Measurements from ENCODE around the gene KCNQ5. TPM values are rescaled to one million over a fixed set of nuclear protein-coding genes. Genes with fewer than 3 reads are reported as not detected.

KCNQ5 gene
- polyA plus RNA-seq, 1 donor (not counting 4 experiments of a cell fraction or from before 2014, with no cell fraction given) = 3.4 TPM

DNA sequence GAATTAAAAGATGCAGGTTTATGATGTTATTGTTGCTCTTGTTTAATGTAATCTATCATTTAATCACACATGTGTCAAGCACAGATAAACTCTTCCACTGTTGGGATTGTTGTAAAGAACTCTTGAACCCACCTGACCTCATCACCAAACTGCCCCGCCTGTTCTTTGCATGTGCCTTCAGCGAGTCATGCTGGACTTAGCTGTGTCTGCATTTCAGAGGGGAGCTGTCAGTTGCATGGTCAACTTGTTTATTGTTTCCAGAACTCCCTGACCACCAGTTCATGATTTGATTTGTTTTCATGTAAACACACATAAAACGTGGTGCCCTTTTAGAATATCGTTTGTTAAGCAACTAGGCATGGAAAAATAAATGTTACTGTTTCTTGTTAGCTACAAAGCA, 509.8 kb downstream of the KCNQ5 start:
- H3K27ac ChIP-seq (ENCODE audit: control insufficient read depth, insufficient read depth, low read length) = no peak overlapping the region
- peaks cover 4% of the 10 kb centered on the region for H3K4me1 ChIP-seq (ENCODE audit: control insufficient read depth, extremely low read depth, insufficient read depth, low read length)
- TF ChIP-seq EZH2 (IDR thresholded peaks at IDR 0.05; ENCODE audit: low read length) = no peak
- TF ChIP-seq, protein P1, sequence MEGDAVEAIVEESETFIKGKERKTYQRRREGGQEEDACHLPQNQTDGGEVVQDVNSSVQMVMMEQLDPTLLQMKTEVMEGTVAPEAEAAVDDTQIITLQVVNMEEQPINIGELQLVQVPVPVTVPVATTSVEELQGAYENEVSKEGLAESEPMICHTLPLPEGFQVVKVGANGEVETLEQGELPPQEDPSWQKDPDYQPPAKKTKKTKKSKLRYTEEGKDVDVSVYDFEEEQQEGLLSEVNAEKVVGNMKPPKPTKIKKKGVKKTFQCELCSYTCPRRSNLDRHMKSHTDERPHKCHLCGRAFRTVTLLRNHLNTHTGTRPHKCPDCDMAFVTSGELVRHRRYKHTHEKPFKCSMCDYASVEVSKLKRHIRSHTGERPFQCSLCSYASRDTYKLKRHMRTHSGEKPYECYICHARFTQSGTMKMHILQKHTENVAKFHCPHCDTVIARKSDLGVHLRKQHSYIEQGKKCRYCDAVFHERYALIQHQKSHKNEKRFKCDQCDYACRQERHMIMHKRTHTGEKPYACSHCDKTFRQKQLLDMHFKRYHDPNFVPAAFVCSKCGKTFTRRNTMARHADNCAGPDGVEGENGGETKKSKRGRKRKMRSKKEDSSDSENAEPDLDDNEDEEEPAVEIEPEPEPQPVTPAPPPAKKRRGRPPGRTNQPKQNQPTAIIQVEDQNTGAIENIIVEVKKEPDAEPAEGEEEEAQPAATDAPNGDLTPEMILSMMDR (optimal IDR thresholded peaks at IDR 0.05 in 1 of 3, IDR thresholded peaks at IDR 0.05 in 1 of 3, conservative IDR thresholded peaks at IDR 0.05 in 1 of 3; ENCODE audit: extremely low read depth in 1 of 3, insufficient read depth in 2 of 3, low read length in 3 of 3) = no peak
- dilution Hi-C loops (cut with MboI; ENCODE audit: extremely low pct_ligation_motif_present, low sequenced_read_pairs) = no loop called here
- H3K79me2 ChIP-seq (ENCODE audit: control insufficient read depth, insufficient read depth, low read length) = no peaks in the 10 kb centered on the region
- FAIRE-seq (no peak), DNase-seq (ENCODE audit: low read depth, low spot score) (no peak)
- H3K9me1 ChIP-seq (ENCODE audit: control insufficient read depth, extremely low read depth, insufficient read depth, low read length) = no peaks in the 10 kb centered on the region
- no peaks in the 10 kb centered on the region for H3K36me3 ChIP-seq (ENCODE audit: control insufficient read depth in 2 of 2, extremely low read depth in 1 of 2, insufficient read depth in 2 of 2, low read length in 2 of 2)
- no peak overlapping the region for H3K4me3 ChIP-seq (ENCODE audit: control insufficient read depth in 2 of 3, extremely low read depth in 1 of 3, insufficient read depth in 2 of 3, low read depth in 1 of 3, low read length in 3 of 3)
- H3K4me2 ChIP-seq (ENCODE audit: control insufficient read depth, extremely low read depth, insufficient read depth, low read depth, low read length) = no peak overlapping the region
- H3K9ac ChIP-seq (ENCODE audit: control insufficient read depth, extremely low read depth, insufficient read depth, low read length) = no peak overlapping the region
- H4K20me1 ChIP-seq (ENCODE audit: control insufficient read depth, extremely low read depth, insufficient read depth, low read length) = no peaks in the 10 kb centered on the region
- H3K9me3 ChIP-seq (ENCODE audit: control insufficient read depth, low read depth, low read length) = no peaks in the 10 kb centered on the region
- H2AFZ ChIP-seq (ENCODE audit: control insufficient read depth, low read length) = no peak overlapping the region
- H3K27me3 ChIP-seq (ENCODE audit: control insufficient read depth, extremely low read depth, insufficient read depth, low read length) = no peaks in the 10 kb centered on the region

DNA sequence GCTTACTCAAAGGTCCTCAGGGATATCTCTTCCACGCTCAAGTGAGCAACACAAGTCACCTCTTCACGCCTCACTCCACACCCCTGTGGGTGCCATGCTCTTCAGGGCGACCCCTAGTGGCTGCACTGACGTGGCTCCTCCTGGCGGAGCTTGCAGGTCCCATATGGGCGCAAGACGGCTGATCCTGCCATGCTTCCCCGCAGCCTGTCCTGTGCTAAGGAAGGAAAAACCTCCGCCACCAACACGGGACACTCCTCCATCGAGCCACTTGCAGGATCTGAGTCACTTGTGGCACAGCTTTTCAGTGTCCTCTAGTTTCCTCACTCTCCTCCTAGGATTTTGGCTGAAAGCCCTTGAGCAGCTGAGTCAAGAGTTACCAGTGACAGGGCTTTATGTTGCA, 512.7 kb downstream of the KCNQ5 start:
- no peak for TF ChIP-seq EZH2 (IDR thresholded peaks at IDR 0.05; ENCODE audit: low read length)
- TF ChIP-seq, protein P1 (optimal IDR thresholded peaks at IDR 0.05 in 1 of 3, IDR thresholded peaks at IDR 0.05 in 1 of 3, conservative IDR thresholded peaks at IDR 0.05 in 1 of 3; ENCODE audit: extremely low read depth in 1 of 3, insufficient read depth in 2 of 3, low read length in 3 of 3) = peak; percentile 55 to 77 (median 66)
- H2AFZ ChIP-seq (ENCODE audit: control insufficient read depth, low read length) = no peak overlapping the region
- dilution Hi-C loops (cut with MboI; ENCODE audit: extremely low pct_ligation_motif_present, low sequenced_read_pairs) = no loop called here
- H3K79me2 ChIP-seq (ENCODE audit: control insufficient read depth, insufficient read depth, low read length) = no peaks in the 10 kb centered on the region
- no peak overlapping the region for H3K27ac ChIP-seq (ENCODE audit: control insufficient read depth, insufficient read depth, low read length)
- FAIRE-seq (peak; percentile 17), DNase-seq (ENCODE audit: low read depth, low spot score) (no peak)
- no peaks in the 10 kb centered on the region for H3K9me3 ChIP-seq (ENCODE audit: control insufficient read depth, low read depth, low read length)
- H3K4me2 ChIP-seq (ENCODE audit: control insufficient read depth, extremely low read depth, insufficient read depth, low read depth, low read length) = no peak overlapping the region
- no peak overlapping the region for H3K9ac ChIP-seq (ENCODE audit: control insufficient read depth, extremely low read depth, insufficient read depth, low read length)
- H3K4me3 ChIP-seq (ENCODE audit: control insufficient read depth in 2 of 3, extremely low read depth in 1 of 3, insufficient read depth in 2 of 3, low read depth in 1 of 3, low read length in 3 of 3) = no peak overlapping the region
- H3K9me1 ChIP-seq (ENCODE audit: control insufficient read depth, extremely low read depth, insufficient read depth, low read length) = no peaks in the 10 kb centered on the region
- peaks cover 8% of the 10 kb centered on the region for H3K4me1 ChIP-seq (ENCODE audit: control insufficient read depth, extremely low read depth, insufficient read depth, low read length)
- no peaks in the 10 kb centered on the region for H3K36me3 ChIP-seq (ENCODE audit: control insufficient read depth in 2 of 2, extremely low read depth in 1 of 2, insufficient read depth in 2 of 2, low read length in 2 of 2)
- no peaks in the 10 kb centered on the region for H3K27me3 ChIP-seq (ENCODE audit: control insufficient read depth, extremely low read depth, insufficient read depth, low read length)
- no peaks in the 10 kb centered on the region for H4K20me1 ChIP-seq (ENCODE audit: control insufficient read depth, extremely low read depth, insufficient read depth, low read length)

Data from keratinocyte (primary cell).